Measurements from ENCODE around the gene TNNT2.

DNA sequence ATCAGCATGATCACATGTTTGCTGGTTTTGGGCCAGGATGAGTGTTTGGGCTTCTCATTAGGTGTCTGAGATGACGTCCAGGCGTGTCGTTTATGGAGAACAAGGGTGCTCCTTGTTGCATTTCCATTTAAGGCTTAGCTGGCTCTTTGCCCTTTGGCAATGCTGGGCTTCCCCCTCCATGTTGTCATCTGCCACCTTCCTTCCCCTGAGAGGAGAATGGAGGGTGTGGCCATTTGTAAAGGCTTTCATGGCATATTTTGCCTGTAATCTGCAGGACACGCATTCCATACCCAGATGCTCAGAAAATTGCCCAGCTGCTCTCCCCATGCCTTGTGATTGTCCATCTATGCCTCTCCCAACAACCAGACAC lies 66.5 kb downstream of the TNNT2 start:
- TF ChIP-seq, protein P1, sequence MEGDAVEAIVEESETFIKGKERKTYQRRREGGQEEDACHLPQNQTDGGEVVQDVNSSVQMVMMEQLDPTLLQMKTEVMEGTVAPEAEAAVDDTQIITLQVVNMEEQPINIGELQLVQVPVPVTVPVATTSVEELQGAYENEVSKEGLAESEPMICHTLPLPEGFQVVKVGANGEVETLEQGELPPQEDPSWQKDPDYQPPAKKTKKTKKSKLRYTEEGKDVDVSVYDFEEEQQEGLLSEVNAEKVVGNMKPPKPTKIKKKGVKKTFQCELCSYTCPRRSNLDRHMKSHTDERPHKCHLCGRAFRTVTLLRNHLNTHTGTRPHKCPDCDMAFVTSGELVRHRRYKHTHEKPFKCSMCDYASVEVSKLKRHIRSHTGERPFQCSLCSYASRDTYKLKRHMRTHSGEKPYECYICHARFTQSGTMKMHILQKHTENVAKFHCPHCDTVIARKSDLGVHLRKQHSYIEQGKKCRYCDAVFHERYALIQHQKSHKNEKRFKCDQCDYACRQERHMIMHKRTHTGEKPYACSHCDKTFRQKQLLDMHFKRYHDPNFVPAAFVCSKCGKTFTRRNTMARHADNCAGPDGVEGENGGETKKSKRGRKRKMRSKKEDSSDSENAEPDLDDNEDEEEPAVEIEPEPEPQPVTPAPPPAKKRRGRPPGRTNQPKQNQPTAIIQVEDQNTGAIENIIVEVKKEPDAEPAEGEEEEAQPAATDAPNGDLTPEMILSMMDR (IDR thresholded peaks at IDR 0.05): no peak
- TF ChIP-seq, protein P2, sequence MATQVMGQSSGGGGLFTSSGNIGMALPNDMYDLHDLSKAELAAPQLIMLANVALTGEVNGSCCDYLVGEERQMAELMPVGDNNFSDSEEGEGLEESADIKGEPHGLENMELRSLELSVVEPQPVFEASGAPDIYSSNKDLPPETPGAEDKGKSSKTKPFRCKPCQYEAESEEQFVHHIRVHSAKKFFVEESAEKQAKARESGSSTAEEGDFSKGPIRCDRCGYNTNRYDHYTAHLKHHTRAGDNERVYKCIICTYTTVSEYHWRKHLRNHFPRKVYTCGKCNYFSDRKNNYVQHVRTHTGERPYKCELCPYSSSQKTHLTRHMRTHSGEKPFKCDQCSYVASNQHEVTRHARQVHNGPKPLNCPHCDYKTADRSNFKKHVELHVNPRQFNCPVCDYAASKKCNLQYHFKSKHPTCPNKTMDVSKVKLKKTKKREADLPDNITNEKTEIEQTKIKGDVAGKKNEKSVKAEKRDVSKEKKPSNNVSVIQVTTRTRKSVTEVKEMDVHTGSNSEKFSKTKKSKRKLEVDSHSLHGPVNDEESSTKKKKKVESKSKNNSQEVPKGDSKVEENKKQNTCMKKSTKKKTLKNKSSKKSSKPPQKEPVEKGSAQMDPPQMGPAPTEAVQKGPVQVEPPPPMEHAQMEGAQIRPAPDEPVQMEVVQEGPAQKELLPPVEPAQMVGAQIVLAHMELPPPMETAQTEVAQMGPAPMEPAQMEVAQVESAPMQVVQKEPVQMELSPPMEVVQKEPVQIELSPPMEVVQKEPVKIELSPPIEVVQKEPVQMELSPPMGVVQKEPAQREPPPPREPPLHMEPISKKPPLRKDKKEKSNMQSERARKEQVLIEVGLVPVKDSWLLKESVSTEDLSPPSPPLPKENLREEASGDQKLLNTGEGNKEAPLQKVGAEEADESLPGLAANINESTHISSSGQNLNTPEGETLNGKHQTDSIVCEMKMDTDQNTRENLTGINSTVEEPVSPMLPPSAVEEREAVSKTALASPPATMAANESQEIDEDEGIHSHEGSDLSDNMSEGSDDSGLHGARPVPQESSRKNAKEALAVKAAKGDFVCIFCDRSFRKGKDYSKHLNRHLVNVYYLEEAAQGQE (IDR thresholded peaks at IDR 0.05; ENCODE audit: insufficient read depth in 1 of 2, low read depth in 2 of 2, low read length in 1 of 2): no peak
- no peak for TF ChIP-seq POLR2AphosphoS5 (IDR thresholded peaks at IDR 0.05; ENCODE audit: low read depth, low read length)
- no peak for TF ChIP-seq SIN3A (IDR thresholded peaks at IDR 0.05; ENCODE audit: borderline replicate concordance, insufficient read depth, low read depth, low read length)
- no peak for TF ChIP-seq TCF7L2 (IDR thresholded peaks at IDR 0.05; ENCODE audit: low read depth, low read length)

All from Panc1 (cell line).